ENCODE measurements around the gene WDR20.

DNA sequence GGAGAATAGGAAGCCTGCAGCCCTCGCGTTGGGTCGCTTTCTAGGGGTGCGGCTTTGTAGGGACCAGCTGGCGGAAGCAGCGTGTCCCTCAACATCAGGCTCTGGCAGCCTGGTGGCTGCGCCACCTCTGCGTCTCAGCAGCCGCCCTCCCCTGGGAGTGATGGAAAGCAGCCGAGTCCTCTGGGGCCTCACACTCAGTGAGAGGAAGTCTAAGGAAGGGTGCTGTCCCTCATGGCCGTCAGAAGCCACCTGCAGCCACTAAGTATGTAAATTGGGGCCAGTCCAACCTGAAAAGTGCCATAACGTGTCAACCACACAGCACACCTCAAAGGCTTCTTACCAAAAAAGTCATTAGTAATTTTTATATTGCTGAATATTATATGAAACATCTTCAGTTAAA is 80.3 kb downstream of the WDR20 start:
- TF ChIP-seq, protein P1, sequence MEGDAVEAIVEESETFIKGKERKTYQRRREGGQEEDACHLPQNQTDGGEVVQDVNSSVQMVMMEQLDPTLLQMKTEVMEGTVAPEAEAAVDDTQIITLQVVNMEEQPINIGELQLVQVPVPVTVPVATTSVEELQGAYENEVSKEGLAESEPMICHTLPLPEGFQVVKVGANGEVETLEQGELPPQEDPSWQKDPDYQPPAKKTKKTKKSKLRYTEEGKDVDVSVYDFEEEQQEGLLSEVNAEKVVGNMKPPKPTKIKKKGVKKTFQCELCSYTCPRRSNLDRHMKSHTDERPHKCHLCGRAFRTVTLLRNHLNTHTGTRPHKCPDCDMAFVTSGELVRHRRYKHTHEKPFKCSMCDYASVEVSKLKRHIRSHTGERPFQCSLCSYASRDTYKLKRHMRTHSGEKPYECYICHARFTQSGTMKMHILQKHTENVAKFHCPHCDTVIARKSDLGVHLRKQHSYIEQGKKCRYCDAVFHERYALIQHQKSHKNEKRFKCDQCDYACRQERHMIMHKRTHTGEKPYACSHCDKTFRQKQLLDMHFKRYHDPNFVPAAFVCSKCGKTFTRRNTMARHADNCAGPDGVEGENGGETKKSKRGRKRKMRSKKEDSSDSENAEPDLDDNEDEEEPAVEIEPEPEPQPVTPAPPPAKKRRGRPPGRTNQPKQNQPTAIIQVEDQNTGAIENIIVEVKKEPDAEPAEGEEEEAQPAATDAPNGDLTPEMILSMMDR (IDR thresholded peaks at IDR 0.05; ENCODE audit: poor library complexity), result no peak
- no peak for TF ChIP-seq EZH2 (IDR thresholded peaks at IDR 0.05; ENCODE audit: borderline replicate concordance)

All from hepatocyte (in vitro differentiated cells).